VCaP (cell line): ENCODE data around the gene GABBR1.

ENCODE experiments used
- H3K27ac ChIP-seq: fragments of 450-650 bp; 2 replicates; pipeline ENCODE4 v1.5.1; 2017
- TF ChIP-seq, protein P1 (sequence below): fragments of 450-650 bp; conservative IDR thresholded peaks from 2 replicates; pipeline ENCODE4 v1.5.1; 2017; ENCODE audit warnings: mild to moderate bottlenecking, moderate library complexity

The GABBR1 gene

DNA sequence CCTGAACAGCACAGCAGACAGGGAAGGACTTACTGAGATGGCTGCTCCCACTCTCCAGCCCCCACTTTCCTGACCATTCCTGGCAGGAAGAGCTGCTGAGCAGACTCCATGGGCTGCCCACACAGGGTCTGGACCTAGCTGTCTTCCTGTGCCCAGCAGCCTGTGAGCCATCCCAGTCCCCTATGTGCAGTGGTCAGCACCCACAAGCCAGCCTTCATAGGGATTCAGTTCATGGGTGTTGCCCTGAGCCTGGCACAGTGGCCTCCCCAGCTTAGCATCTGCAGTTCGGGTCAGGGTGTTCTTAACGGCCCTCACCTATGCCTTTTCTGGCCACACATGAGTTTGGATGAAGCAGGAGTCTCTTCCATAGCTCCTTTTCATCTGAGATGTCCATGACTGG lies 105.4 kb downstream of the GABBR1 start:
- TF ChIP-seq, protein P1, sequence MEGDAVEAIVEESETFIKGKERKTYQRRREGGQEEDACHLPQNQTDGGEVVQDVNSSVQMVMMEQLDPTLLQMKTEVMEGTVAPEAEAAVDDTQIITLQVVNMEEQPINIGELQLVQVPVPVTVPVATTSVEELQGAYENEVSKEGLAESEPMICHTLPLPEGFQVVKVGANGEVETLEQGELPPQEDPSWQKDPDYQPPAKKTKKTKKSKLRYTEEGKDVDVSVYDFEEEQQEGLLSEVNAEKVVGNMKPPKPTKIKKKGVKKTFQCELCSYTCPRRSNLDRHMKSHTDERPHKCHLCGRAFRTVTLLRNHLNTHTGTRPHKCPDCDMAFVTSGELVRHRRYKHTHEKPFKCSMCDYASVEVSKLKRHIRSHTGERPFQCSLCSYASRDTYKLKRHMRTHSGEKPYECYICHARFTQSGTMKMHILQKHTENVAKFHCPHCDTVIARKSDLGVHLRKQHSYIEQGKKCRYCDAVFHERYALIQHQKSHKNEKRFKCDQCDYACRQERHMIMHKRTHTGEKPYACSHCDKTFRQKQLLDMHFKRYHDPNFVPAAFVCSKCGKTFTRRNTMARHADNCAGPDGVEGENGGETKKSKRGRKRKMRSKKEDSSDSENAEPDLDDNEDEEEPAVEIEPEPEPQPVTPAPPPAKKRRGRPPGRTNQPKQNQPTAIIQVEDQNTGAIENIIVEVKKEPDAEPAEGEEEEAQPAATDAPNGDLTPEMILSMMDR, result no peak
- no peak overlapping the region for H3K27ac ChIP-seq

DNA sequence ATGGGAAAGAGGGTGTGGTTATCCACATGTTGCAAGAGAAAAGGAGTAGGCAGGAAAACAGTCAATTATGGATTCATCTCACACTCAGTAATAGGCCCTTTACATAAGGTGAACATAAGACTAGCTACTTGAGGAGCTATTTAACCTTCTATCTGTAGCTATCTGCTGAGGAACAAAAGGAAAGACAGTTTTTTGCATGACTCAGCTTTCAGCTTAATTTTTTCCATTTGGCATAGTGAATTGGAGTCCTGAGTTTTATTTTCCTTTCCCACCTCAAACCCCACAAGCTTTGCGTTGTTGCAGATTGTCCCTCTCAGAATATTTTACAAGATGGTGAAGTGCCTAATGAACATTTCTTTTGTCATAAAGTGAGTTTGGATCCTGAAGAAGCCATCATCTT lies 105.9 kb downstream of the GABBR1 start:
- H3K27ac ChIP-seq, result no peak overlapping the region
- TF ChIP-seq, protein P1, result no peak

DNA sequence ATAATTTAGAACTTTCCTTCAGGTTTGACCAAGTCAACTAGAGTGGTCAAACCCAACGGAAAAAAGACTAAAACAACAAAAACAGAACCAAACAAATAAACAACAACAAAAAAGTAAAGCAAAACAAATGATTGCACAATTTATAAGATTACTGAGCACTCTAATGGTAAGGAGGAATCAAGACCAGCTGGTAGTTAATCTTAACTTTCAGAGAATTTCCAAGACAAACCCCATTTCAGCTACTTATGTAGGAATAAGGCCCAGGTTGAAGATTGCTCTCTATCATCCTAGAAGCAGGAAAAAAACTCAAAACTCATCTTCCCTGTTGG lies 107.7 kb downstream of the GABBR1 start:
- TF ChIP-seq, protein P1, result no peak
- peak overlapping the region; percentile 38; the same call in 1 of the 2 replicates for H3K27ac ChIP-seq

DNA sequence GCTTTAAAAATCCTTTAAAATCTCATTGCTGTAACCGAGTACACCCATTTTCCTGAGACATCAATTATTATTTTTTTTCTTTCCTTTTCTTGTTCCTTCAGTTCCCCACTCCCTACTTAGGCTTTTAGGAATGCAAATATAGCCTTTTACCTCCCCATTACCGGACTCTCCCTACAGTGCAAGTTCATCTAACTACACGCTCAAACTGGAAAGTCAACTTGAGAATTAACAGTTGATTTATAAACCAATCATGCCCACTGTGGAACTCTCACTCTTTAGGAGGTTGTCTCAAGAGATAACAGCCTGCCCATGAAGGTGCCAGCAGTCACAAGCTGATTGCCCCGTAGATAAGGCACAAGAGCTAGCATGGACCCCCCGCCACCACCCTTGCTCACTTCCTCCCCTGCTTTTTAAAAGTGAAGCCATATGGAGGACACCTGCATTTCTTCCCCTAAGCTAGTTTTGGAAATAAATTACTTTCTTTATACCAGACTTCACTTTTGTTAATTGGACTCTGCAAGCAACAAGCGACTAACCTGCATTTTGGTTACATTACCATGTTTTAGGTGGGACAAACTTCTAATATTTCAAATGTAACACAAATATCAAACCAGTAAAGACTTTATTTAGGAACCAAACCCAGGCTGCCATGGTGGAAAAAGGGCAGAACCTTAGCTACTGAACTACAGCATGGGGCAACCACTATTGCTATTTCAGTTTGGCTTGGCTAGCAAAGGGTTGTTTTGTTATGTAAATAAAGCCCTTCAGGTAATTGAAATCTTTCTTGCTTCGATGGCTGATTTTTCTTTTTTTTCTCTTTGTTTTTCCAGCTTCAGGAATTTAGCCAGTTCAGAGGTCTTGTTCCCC lies 108.3 kb downstream of the GABBR1 start:
- TF ChIP-seq, protein P1, result no peak
- H3K27ac ChIP-seq, result peak overlapping the region; percentile 38

DNA sequence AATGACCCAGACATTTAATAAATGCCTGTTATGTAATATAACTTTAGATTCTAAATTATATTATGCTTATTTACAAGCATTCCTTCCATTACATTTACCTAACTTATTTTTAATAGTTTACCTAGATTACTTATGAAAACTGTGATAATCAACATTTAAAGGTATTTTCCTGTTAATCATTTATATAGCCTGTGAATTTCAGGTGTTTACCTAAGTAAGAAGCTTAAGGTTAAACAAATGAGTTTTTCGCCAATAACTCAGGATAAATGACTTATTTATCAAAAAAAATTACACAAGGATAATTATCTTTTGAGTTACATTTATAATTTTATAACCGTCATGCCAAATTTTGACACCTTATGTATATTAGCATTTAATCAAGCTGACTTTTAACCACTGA lies 108.9 kb downstream of the GABBR1 start:
- peak overlapping the region; percentile 38 for H3K27ac ChIP-seq

DNA sequence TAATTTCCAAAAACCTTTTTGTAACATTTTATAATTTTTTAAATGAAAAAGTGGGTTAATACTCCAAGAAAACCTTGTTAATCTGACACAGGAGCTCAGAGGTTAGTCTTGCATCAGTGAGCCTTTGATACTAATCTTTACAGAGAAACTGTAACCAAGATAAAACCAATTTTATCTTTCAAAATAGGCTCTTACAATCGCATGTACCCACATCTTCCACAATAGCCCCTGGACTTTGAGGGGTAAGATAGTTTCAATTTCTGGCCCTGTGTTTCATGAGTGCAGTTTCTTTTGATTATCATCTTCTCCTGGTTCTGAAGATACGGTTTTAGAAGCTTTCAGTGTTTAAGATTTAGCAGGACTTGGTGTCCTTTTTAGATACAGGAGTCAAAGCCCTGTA lies 110.8 kb downstream of the GABBR1 start:
- TF ChIP-seq, protein P1, result no peak
- peak overlapping the region; percentile 35 for H3K27ac ChIP-seq

More for the DNA sequence above, 108.9 kb downstream of the GABBR1 start:
- TF ChIP-seq, protein P1, result no peak

DNA sequence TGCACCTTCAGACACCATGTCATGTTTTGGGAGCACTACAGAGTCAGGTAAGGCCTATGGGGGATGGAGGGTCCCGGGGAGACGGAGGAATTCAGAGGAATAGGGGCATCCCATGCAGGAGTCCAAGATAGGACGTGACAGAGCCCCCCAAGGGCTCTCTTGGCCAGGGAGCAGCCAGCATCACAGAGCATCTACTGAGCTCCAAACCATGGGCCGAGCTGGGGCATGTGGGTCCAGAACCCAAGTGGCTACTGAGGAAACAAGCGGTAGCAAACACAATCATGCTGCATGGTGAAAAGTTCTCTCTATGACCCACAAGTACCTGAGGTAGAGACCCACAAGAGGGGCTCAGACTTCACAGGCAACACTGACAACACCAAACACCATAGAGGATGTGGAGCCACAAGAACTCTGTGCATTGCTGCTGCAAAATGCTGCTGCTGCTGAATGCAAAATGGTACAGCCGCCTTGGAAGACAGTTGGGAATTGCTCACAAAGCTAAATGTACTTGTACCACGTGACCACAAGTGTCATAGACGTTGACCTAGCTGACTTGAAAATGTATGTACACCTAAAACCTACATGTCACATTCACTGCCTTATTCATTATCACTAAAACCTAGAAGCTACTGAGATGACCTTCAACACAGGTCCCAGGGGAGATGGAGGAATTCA lies 111.8 kb downstream of the GABBR1 start:
- H3K27ac ChIP-seq, result no peak overlapping the region; the same call in 1 of the 2 replicates
- TF ChIP-seq, protein P1, result no peak
